ENCODE measurements around the gene RGS7.

DNA sequence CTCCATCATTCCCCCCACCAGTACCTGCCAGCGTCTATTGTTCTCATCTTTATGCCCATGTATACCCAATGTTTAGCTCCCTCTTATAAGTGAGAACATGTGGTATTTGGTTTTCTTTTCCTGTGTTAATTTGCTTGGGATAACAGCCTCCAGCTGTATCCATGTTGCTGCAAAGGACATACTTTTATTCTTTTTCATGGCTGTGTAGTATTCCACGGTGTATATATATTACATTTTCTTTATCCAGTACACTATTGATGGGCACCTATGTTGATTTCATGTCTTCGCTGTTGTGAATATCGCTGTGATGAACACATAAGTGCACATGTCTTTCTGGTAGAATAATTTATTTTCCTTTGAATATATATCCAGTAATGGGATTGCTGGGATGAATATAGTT, 431.7 kb downstream of the RGS7 start:
- TF ChIP-seq CTCF (IDR thresholded peaks at IDR 0.05): no peak
- no peak for TF ChIP-seq POLR2A (IDR thresholded peaks at IDR 0.05)

All from thyroid gland (tissue), 4 donors.